Naive thymus-derived CD4-positive, alpha-beta T cell (primary cell): ENCODE results near the gene ACSF3. TPM values are rescaled to one million over a fixed set of nuclear protein-coding genes. Genes with fewer than 3 reads are reported as not detected.
"Not testable (repeated sequence)": the region's sequence is repeated elsewhere in the genome, so short reads cannot be mapped to it uniquely, and the experiment has no call there.

Experiments
- ATAC-seq: fragments of 150-1000 bp; cut with Tn5 transposase; 2 replicates; pipeline ENCODE4 v1.10.0; 2021; ENCODE audit warnings: mild to moderate bottlenecking, moderate library complexity
- CTCF ChIA-PET: fragments of 350-600 bp; sonication (Branson Sonifier 250); formaldehyde crosslinking; loops from one replicate; lab custom pipeline; 2021; ENCODE audit warnings: antibody characterized with exemption; lab: Charles Lee
- POLR2A ChIA-PET: fragments of 350-600 bp; sonication (Branson Sonifier 250); formaldehyde crosslinking; loops from one replicate; lab custom pipeline; 2021; ENCODE audit warnings: antibody characterized with exemption, inconsistent platforms; lab: Charles Lee
- DNase-seq, 9 donors: peaks; one replicate each; pipeline versions ENCODE4 v3.0.0 to v3.0.0-alpha.2; 2020 to 2022; ENCODE audit warnings: mixed read lengths in 1 of 9
- H3K27ac ChIP-seq: one replicate; pipeline ENCODE4 v1.7.0; 2013; ENCODE audit warnings: mild to moderate bottlenecking, low read depth, low read length, moderate library complexity
- H3K27me3 ChIP-seq, 2 donors: one replicate each; pipeline ENCODE4 v1.7.0; 2013; ENCODE audit warnings: low read length in 2 of 2, mild to moderate bottlenecking in 2 of 2, moderate library complexity in 2 of 2; ENCODE audit not compliant: control insufficient read depth in 2 of 2, insufficient read depth in 2 of 2
- H3K36me3 ChIP-seq, 3 experiments: 1 replicate in 2 of 3; 2 replicates in 1 of 3; pipeline ENCODE4 v1.7.0; 2013; ENCODE audit warnings: low read length in 3 of 3, mild to moderate bottlenecking in 3 of 3, moderate library complexity in 1 of 3; ENCODE audit not compliant: insufficient read depth in 3 of 3, control insufficient read depth in 2 of 3
- H3K4me1 ChIP-seq, 2 donors: one replicate each; pipeline ENCODE4 v1.7.0; 2013; ENCODE audit warnings: low read length in 2 of 2, mild to moderate bottlenecking in 2 of 2, moderate library complexity in 1 of 2; ENCODE audit not compliant: control insufficient read depth in 2 of 2, insufficient read depth in 2 of 2
- H3K4me3 ChIP-seq: 2 replicates; pipeline ENCODE4 v1.7.0; 2013; ENCODE audit warnings: mild to moderate bottlenecking, low read length
- H3K9me3 ChIP-seq, 3 experiments: 1 replicate in 2 of 3; 2 replicates in 1 of 3; pipeline ENCODE4 v1.7.0; 2013; ENCODE audit warnings: low read length in 3 of 3; ENCODE audit not compliant: control insufficient read depth in 2 of 3
- H3K27ac Mint-ChIP-seq, 9 donors: one replicate each; pipeline ENCODE4 v1.8.0; 2020 to 2022; ENCODE audit warnings: mixed read lengths in 9 of 9, mild to moderate bottlenecking in 8 of 9, moderate library complexity in 5 of 9, inconsistent platforms in 2 of 9
- H3K27me3 Mint-ChIP-seq, 5 donors: one replicate each; pipeline ENCODE4 v1.8.0; 2021 to 2022; ENCODE audit warnings: mixed read lengths in 5 of 5, mild to moderate bottlenecking in 1 of 5
- H3K36me3 Mint-ChIP-seq, 5 donors: one replicate each; pipeline ENCODE4 v1.8.0; 2020 to 2022; ENCODE audit warnings: mixed read lengths in 5 of 5, mild to moderate bottlenecking in 3 of 5, inconsistent platforms in 1 of 5
- H3K4me1 Mint-ChIP-seq, 7 donors: one replicate each; pipeline ENCODE4 v1.8.0; 2020 to 2022; ENCODE audit warnings: mixed read lengths in 7 of 7, mild to moderate bottlenecking in 3 of 7, inconsistent platforms in 1 of 7
- H3K4me3 Mint-ChIP-seq, 10 donors: one replicate each; pipeline ENCODE4 v1.8.0; 2020 to 2022; ENCODE audit warnings: mild to moderate bottlenecking in 10 of 10, mixed read lengths in 10 of 10, moderate library complexity in 6 of 10, inconsistent platforms in 2 of 10
- H3K9me3 Mint-ChIP-seq, 11 donors: one replicate each; pipeline ENCODE4 v1.8.0; 2020 to 2022; ENCODE audit warnings: mixed read lengths in 11 of 11, mild to moderate bottlenecking in 4 of 11, inconsistent platforms in 1 of 11, moderate library complexity in 1 of 11
- intact Hi-C, 2 donors: fragments of 100-400 bp; cut with micrococcal nuclease; formaldehyde crosslinking; loops; one replicate each; pipeline ENCODE4 v1.15.1; 2023
- polyA plus RNA-seq, 2 donors: library from polyadenylated mRNA; unstranded; fragments of 300-500 nt; fragmentation: Illumina TruSeq; gene quantifications; one replicate each; pipeline ENCODE4 v1.2.3, GENCODE V29; 2021
- total RNA-seq, 6 experiments: library from RNA in 5 of 6; stranded (reverse) in 5 of 6; gene quantifications; 1 replicate in 5 of 6; 2 replicates in 1 of 6; pipeline ENCODE4 v1.2.3 and lab custom pipeline; 2021 to 2026

Gene ACSF3
- total and polyA plus RNA-seq, 7 experiments from 2014 or later, result 26.2 to 84.1 (median 68.5) TPM

DNA sequence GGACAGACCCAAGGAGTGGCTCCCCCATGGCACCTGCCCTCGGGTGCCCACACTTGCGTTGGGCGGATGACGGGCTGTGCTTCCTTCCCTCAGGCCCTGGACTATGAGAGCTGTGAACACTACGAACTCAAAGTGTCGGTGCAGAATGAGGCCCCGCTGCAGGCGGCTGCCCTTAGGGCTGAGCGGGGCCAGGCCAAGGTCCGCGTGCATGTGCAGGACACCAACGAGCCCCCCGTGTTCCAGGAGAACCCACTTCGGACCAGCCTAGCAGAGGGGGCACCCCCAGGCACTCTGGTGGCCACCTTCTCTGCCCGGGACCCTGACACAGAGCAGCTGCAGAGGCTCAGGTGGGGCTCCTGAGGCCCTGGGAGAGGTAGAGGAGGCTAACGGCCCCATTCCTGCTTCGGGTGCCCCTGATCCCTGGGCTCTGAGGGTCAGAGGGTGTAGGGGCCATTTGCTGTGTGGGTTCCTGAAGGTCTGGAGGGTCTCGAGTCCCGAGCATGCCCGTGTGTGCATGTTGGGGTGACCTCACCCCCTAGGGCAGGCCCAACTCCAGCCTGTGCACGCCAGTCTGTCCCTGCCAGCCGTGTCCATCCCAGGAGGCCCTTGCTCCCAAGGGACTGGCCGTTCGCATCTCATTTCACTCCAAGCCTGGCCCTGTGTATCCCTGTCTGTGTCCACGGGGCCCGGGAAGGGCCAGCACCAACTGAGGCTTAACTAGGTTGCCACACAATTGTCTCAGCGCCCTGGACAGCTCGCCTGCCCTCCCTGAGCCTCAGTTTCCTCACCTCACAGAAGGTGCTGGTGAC lies 96.7 kb downstream of the ACSF3 start:
- intact Hi-C loops, result no loop called here
- ChIA-PET CTCF (no interaction called here), POLR2A (no interaction called here)
- Histone ChIP-seq H3K36me3 (no peaks in the 10 kb centered on the region), H3K4me1 (no peaks in the 10 kb centered on the region), H3K27me3 (no peaks in the 10 kb centered on the region), H3K27ac (no peak overlapping the region), H3K9me3 (no peaks in the 10 kb centered on the region), H3K4me3 (no peak overlapping the region)
- H3K4me1 Mint-ChIP-seq, result peaks cover 0 to 5% (median 0%) of the 10 kb centered on the region in 7 donors
- no peaks in the 10 kb centered on the region for H3K36me3 Mint-ChIP-seq
- DNase-seq (no peak), ATAC-seq (no peak)
- peaks cover 0 to 10% (median 0%) of the 10 kb centered on the region in 11 donors for H3K9me3 Mint-ChIP-seq
- peak overlapping the region in 3 of 9 donors; percentile 11 to 63 (median 38) for H3K27ac Mint-ChIP-seq
- H3K4me3 Mint-ChIP-seq, result peak overlapping the region in 4 of 10 donors; percentile 44 to 74 (median 60)
- H3K27me3 Mint-ChIP-seq, result peaks cover 0 to 3% (median 0%) of the 10 kb centered on the region in 5 donors

GRCh38 chr16:89191033-89191900 lies 97.6 kb downstream of the ACSF3 start:
- intact Hi-C loops, result no loop called here
- DNase-seq (no peak), ATAC-seq (no peak)
- H3K36me3 Mint-ChIP-seq, result no peaks in the 10 kb centered on the region
- POLR2A ChIA-PET, result no interaction called here
- Histone ChIP-seq H3K27ac (no peak overlapping the region), H3K4me1 (no peaks in the 10 kb centered on the region), H3K4me3 (no peak overlapping the region), H3K9me3 (no peaks in the 10 kb centered on the region), H3K36me3 (no peaks in the 10 kb centered on the region), H3K27me3 (no peaks in the 10 kb centered on the region)
- H3K9me3 Mint-ChIP-seq, result peaks cover 0 to 10% (median 0%) of the 10 kb centered on the region in 11 donors
- CTCF ChIA-PET, result no interaction called here
- H3K27me3 Mint-ChIP-seq, result peaks cover 0 to 3% (median 0%) of the 10 kb centered on the region in 5 donors
- H3K4me1 Mint-ChIP-seq, result peaks cover 0 to 5% (median 0%) of the 10 kb centered on the region in 7 donors
- peak overlapping the region; percentile 16 to 74 (median 46) for H3K4me3 Mint-ChIP-seq
- no peak overlapping the region for H3K27ac Mint-ChIP-seq

- peaks cover 0 to 7% (median 0%) of the 10 kb centered on the region in 11 donors for H3K9me3 Mint-ChIP-seq
- no peaks in the 10 kb centered on the region for H3K36me3 Mint-ChIP-seq
- intact Hi-C loops, result loop anchor here (1.0 to 2.0 kb wide), 6 partner anchors 9 to 335 kb away; partner anchors contain the start of genes CDH15 (in 1 of the 2), GALNS (in 1 of the 2), TRAPPC2L (in 1 of the 2) and ZNF778 (in 1 of the 2)
- POLR2A ChIA-PET, result no interaction called here
- Histone ChIP-seq H3K27me3 (no peaks in the 10 kb centered on the region), H3K9me3 (no peaks in the 10 kb centered on the region), H3K27ac (no peak overlapping the region), H3K4me1 (no peaks in the 10 kb centered on the region), H3K36me3 (no peaks in the 10 kb centered on the region), H3K4me3 (peak overlapping the region; percentile 37)
- no peak for ATAC-seq
- peaks cover 0 to 5% (median 0%) of the 10 kb centered on the region in 7 donors for H3K4me1 Mint-ChIP-seq
- no peak overlapping the region for H3K4me3 Mint-ChIP-seq
- no peak overlapping the region for H3K27ac Mint-ChIP-seq
- peaks cover 0 to 3% (median 0%) of the 10 kb centered on the region in 5 donors for H3K27me3 Mint-ChIP-seq
- no peak for DNase-seq
- CTCF ChIA-PET, result no interaction called here
Observed at GRCh38 chr16:89191901-89192185, 98.2 kb downstream of the ACSF3 start.

DNA sequence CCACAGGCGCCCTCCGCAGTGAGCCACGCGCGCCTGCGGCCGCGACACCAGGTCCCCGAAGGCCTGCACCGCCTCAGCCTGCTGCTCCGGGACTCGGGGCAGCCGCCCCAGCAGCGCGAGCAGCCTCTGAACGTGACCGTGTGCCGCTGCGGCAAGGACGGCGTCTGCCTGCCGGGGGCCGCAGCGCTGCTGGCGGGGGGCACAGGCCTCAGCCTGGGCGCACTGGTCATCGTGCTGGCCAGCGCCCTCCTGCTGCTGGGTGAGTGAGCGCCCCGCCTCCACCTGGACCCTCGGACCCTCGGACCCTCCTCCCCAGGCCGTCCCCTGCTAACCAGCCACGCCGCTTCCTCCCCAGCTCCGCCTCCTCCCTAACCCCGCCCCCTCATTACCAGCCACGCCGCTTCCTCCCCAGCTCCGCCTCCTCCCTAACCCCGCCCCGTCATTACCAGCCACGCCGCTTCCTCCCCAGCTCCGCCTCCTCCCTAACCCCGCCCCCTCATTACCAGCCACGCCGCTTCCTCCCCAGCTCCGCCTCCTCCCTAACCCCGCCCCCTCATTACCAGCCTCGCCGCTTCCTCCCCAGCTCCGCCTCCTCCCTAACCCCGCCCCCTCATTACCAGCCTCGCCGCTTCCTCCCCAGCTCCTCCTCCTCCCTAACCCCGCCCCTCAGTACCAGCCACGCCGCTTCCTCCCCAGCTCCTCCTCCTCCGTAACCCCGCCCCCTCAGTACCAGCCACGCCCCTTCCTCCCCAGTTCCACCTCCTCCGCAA lies 98.7 kb downstream of the ACSF3 start:
- intact Hi-C loops, result loop anchor here (1.0 to 2.0 kb wide), 6 partner anchors 9 to 336 kb away; partner anchors contain the start of genes CDH15 (in 1 of the 2), GALNS (in 1 of the 2), TRAPPC2L (in 1 of the 2) and ZNF778 (in 1 of the 2)
- H3K27me3 ChIP-seq, H3K9me3 ChIP-seq, H3K27ac ChIP-seq, H3K36me3 Mint-ChIP-seq, H3K4me1 Mint-ChIP-seq, H3K27ac Mint-ChIP-seq, H3K4me1 ChIP-seq, H3K36me3 ChIP-seq, H3K27me3 Mint-ChIP-seq, H3K9me3 Mint-ChIP-seq: not testable (repeated sequence)
- ATAC-seq (peak; percentile 89), DNase-seq (peak in 8 of 9 donors; percentile 69 to 87 (median 80))
- CTCF ChIA-PET, result interaction anchor here (0.7 kb wide), 2 partner anchors 36 to 51 kb away, joined by 4 to 5 read pairs; no protein-coding TSS in a partner anchor
- peak overlapping the region in 3 of 10 donors; percentile 6 to 47 (median 25) for H3K4me3 Mint-ChIP-seq
- POLR2A ChIA-PET, result interaction anchor here (0.5 to 0.7 kb wide), 5 partner anchors 15 to 92 kb away, joined by 3 to 4 read pairs (median 3); partner anchors contain the start of gene ZNF778
- H3K4me3 ChIP-seq, result peak overlapping the region; percentile 37

DNA sequence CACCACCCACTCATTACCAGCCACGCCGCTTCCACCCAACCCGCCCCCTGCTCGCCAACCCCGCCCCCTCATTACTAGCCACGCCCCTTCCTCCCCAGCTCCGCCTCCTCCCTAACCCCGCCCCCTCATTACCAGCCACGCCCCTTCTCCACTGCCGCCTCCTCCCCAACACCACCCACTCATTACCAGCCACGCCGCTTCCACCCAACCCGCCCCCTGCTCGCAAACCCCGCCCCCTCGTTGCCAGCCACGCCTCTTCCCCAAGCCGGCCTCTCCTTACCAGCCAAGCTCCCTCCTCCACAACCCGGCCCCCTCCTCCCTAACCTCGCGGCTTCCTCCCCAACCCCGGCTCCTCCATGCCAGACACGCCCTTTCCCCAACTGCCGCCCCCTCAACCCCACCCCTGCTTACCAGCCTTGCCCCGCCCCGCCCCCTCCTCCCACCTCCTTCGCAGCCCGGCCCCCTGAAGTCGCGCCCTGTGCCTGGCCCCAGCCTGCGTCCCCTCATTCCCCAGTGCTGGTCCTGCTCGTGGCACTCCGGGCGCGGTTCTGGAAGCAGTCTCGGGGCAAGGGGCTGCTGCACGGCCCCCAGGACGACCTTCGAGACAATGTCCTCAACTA lies 99.4 kb downstream of the ACSF3 start:
- Histone ChIP-seq H3K27me3 (no peaks in the 10 kb centered on the region), H3K9me3 (no peaks in the 10 kb centered on the region), H3K27ac (no peak overlapping the region), H3K4me1 (no peaks in the 10 kb centered on the region), H3K36me3 (no peaks in the 10 kb centered on the region), H3K4me3 (no peak overlapping the region)
- ChIA-PET CTCF (interaction anchor here (0.7 kb wide), 2 partner anchors 36 to 50 kb away, joined by 4 to 5 read pairs; no protein-coding TSS in a partner anchor), POLR2A (interaction anchor here (0.6 to 0.7 kb wide), 4 partner anchors 14 to 93 kb away, joined by 3 to 4 read pairs (median 3); partner anchors contain the start of gene ZNF778)
- Mint-ChIP-seq H3K4me3 (peak overlapping the region in 3 of 10 donors; percentile 6 to 47 (median 25)), H3K36me3 (no peaks in the 10 kb centered on the region), H3K4me1 (peaks cover 0 to 5% (median 0%) of the 10 kb centered on the region in 7 donors), H3K9me3 (peaks cover 0 to 5% (median 0%) of the 10 kb centered on the region in 11 donors), H3K27me3 (peaks cover 0 to 7% (median 2%) of the 10 kb centered on the region in 5 donors), H3K27ac (no peak overlapping the region)
- intact Hi-C loops, result loop anchor here (1.0 to 2.0 kb wide), 6 partner anchors 8 to 336 kb away; partner anchors contain the start of genes CDH15 (in 2 of the 2), GALNS (in 1 of the 2), TRAPPC2L (in 1 of the 2) and ZNF778 (in 1 of the 2)
- peak in 6 of 9 donors; percentile 45 to 61 (median 52) for DNase-seq
- no peak for ATAC-seq
